HG03521 (cell line): ENCODE data around the gene METTL8.
A peak's percentile ranks its signal among the peaks of the same experiment; 100 is the strongest.

Experiments used
- ATAC-seq: cut with Tn5 transposase; IDR thresholded peaks from one replicate; pipeline ENCODE4 v1.9.1; 2021; ENCODE audit warnings: mild to moderate bottlenecking, moderate library complexity; ENCODE audit not compliant: unreplicated experiment

The METTL8 gene

DNA sequence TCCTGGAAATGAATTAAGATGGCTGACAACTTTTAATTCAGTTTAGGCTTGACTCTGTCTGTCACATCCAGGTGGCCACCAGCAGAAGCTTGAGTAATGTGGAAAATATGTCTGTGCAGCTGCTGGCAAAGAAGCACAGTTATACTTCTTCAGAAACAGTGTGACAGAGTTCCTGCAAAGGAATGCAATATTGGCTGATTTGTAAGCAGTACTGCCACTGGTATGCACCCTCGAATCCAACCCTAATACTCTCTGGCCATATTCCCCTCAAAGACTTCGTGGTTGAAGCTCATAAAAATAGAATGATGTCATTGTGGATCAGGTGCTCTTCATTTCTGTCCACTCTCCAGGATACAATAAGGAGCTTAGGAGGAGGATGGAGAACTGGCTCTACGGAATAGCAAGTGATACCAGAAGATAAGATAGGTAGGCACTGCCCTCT is 86.2 kb downstream of the METTL8 start:
- no peak for ATAC-seq

GRCh38 chr2:171346723-171347557 is 86.8 kb downstream of the METTL8 start:
- no peak for ATAC-seq

DNA sequence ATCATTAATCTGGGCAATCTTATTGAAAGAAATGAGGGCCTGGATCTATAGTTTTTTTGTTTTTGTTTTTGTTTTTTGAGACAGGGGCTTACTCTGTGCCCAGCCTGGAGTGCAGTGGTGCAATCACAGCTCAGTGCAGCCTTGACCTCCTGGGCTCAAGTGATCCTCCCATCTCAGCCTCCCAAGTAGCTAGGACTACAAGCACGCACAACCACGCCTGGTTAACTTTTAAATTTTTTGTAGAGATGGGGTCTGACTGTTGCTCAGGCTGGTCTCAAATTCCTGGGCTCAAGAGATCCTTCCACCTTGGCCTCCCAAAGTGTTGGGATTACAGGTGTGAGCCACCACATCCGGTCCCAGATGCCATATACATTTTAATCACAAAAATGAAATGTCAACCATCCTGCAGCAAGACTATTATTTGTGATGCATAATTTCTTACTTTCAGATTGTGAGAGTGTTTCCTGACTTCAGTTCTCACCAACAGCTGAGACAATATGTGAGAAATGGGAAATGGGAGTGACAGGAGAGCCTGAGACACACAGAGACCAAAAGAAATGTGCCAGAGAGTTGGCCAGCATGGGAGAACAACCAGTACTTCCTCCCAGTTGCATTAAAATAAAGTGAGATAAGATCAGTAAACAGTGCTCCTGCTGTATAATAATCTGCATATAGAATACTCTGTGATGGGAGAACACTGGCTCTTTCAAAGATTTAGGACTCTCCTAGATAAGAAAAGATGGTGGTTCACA is 87.6 kb downstream of the METTL8 start:
- ATAC-seq, result no peak

DNA sequence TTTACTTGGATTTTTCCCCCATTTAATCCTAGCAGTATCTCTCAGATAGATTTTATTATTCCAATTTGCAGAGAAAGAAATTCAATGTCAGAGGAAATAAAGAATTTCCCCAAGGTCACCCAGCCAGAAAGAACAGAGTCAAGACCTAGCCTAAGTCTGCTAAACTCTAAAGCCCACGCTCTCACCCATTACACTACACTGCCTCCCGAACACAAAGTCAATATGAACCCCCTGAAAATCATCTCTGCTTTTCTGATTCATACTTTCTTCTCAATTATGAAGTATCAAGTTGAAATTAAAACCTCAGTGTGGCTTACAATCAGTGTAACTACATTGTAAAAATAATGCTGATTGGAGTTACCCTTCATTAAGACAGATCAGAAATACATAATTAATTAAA is 89.6 kb downstream of the METTL8 start:
- no peak for ATAC-seq

- no peak for ATAC-seq
Measured at GRCh38 chr2:171342067-171342413, 91.8 kb downstream of the METTL8 start.

GRCh38 chr2:171341394-171342066 is 92.3 kb downstream of the METTL8 start:
- no peak for ATAC-seq

GRCh38 chr2:171334946-171335345 is 98.8 kb downstream of the METTL8 start:
- ATAC-seq, result no peak

DNA sequence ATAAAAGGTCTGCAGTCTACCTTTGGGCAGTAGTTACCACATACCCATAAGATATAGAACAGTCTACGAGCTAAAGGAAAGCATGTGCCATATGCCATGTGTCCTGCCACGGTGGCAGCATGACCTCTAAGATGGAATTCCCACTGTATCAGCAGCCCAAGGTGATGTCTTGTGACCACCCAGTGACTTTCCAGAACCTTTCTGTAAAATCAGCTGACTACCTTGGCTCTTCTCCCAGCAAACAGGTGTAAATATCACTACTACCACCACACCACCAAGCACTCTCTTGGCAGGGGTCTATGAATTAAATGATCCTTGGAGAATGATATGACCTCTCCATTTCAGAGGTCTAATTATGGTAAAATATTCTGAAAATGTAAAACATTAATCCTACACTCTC is 99.6 kb downstream of the METTL8 start:
- no peak for ATAC-seq

GRCh38 chr2:171330155-171330956 is 103.4 kb downstream of the METTL8 start:
- no peak for ATAC-seq

DNA sequence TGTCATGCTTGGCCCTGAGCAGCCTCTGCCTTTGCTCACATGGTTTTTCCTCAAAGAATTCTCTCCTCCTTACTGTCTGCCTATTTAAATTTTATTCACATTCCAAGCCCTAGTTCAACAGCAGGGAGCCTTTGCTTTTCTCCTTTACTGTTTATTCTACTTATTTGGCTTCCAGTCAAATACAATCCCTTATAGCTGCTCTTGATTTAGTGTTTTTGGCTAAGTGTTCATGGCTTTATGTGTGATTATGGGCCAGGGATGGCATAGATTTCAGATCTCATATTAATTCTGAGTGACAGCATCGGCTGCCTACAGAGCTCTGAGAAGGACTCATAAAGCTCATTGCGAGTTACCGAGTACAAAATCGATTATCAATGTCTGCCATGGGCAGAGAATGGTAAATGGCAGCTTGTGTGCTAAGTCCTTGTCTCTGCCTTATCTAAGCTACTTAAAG is 106.7 kb downstream of the METTL8 start:
- ATAC-seq, result no peak

GRCh38 chr2:171325886-171326585 is 107.8 kb downstream of the METTL8 start:
- no peak for ATAC-seq

- no peak for ATAC-seq
Measured at GRCh38 chr2:171323971-171324528, 109.7 kb downstream of the METTL8 start.

- ATAC-seq, result no peak
Measured at GRCh38 chr2:171322928-171323327, 110.9 kb downstream of the METTL8 start.

DNA sequence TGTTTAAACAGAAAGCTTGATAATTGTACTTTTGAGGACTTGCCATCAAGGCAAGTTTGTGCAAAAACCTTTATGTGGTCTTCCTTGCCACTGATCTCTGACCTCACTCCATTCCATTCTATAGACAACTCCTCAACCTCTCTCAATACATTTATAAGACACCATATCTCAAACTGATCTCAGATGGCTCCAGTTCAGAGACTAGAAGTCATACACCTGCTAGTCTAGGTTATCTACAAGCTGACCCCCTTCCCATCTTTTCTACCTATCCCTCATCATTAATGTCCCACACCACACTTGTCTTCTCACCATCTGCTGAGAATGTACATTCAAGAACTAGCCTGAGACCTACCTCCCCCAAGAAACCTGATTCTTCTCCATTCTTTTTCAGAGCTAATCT is 113.1 kb downstream of the METTL8 start:
- no peak for ATAC-seq

DNA sequence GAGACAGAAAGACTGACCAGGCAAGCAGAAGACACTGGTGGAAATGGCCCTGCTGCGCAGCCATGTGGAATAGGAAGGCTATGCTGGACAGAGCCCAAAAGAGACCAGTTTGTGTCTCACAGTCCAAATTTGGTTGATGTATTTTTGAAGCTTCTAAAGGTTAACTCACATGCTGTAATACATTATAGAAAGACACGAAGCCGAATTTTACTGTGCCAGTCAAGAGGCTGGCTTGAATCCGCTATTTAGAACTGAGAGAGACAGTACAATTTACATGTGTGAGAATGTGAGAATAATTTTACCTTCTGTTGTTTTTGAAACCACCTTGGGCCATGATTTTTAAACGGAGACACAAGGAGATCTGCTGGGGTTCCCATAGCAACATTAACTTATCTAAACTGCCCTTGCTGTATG is 113.6 kb downstream of the METTL8 start:
- ATAC-seq, result peak; percentile 28

DNA sequence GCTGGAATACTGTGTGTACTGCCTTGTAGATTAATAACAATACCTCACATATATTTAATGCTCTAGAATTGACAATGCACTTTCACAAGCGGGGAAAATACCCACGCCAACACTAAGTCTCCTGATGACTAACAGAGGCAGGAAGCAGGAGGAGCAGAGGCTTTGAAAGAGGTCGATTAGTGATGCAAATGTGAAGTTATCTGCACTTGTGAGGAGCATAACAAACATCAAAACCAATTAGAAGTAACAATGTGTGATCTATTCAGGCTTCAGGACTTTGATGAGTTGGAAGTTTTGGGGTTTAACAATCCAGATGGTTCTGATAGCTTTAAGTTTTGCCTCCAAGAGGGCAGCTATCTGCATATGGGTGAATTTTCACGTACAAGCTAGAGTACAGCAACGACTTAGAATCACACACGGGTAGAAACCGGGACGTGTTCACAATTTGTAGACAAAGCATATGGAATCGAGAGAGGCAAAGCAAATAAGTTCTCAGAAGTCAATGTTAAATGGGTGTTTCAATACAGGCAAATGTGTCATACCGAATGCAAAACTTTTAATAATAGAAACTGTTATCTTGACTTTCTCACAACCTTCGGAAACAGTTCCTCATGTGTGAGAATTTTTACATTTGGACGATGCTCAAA is 114.5 kb downstream of the METTL8 start:
- ATAC-seq, result peak; percentile 38

DNA sequence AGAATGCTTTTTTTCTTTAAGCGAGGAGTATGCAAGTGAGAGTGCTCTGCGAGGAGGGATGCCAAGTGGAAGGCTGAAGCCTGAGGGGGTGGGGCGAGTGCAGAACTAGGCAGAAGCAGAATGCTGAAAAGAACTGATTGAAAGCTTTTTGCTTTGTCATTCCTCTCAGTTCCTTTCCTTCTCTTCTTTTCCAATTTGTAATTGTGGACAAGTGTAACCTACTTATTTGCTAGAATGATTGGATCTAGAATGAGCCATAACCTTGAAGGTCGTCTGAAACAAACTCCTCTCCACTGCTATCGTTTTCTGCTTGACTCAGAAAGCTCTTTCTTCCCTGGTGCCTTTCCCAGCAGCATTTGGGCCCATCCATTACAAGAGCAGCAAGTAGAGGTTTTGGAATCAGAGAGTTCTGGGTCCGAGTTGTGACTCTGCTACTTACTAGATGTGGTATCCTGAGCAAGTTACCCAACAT is 115.3 kb downstream of the METTL8 start:
- no peak for ATAC-seq

- ATAC-seq, result no peak
Measured at GRCh38 chr2:171317492-171318125, 116.2 kb downstream of the METTL8 start.
